ENCODE results near the gene MRPL10. TPM values are rescaled to one million over a fixed set of nuclear protein-coding genes. Genes with fewer than 3 reads are reported as not detected.

Gene MRPL10
- polyA plus RNA-seq, 2 of the 4 experiments (the other 2 are of a cell fraction) = 62.8 to 97.7 TPM

DNA sequence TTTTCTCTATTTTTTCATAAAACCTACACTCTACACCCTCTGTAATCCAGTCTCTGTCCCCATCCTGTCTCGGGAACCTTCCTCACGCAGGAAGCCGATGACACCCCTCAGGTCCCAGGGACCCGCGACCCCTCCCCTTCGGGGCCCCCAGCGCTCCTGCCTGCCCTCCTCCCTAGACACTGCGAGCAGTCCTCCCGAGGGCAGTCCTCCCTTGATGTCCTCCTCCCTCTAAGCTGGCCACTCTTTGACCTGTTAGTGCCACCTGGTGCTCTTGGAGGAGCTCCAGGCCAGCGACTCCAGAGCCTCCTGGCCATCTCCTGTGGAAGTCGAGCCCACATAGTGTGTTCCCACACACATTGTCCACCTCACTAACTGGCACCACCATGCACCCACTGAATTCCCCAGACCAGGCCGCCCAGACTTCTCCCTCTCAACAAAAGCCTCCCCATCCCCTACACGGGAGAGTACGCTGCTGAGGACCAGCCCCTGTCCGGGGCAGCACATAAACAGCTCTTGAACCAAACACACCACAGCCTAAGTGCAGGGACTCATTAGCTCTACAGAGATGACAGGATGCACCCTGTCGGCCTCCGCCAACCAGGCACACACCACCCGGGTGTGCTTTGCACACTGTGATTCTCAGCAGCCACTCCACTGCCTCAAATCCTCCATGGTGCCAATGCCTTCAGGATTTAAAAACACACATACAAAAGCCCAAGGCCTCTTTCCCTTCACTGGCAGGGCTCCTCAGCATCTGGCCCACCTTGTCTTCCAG lies 19.0 kb downstream of the MRPL10 start:
- DNase-seq (ENCODE audit: low read depth in 1 of 2, low spot score in 1 of 2) (no peak), FAIRE-seq (no peak), ATAC-seq (no peak)
- Histone ChIP-seq H3K4me1 (peaks cover 25% of the 10 kb centered on the region), H3K9me3 (no peaks in the 10 kb centered on the region), H3K27ac (no peak overlapping the region), H3K4me2 (no peak overlapping the region), H3K4me3 (no peak overlapping the region)
- no peak for TF ChIP-seq RAD21 (conservative IDR thresholded peaks at IDR 0.05 in 1 of 2, IDR thresholded peaks at IDR 0.05 in 1 of 2)
- no peak for TF ChIP-seq NFE2L2 (conservative IDR thresholded peaks at IDR 0.05; ENCODE audit: low read length)
- TF ChIP-seq CBX2 (IDR thresholded peaks at IDR 0.05; ENCODE audit: borderline replicate concordance, low read depth) = no peak
- TF ChIP-seq, protein P1, sequence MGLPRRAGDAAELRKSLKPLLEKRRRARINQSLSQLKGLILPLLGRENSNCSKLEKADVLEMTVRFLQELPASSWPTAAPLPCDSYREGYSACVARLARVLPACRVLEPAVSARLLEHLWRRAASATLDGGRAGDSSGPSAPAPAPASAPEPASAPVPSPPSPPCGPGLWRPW (IDR thresholded peaks at IDR 0.05) = no peak
- TF ChIP-seq, protein P2, sequence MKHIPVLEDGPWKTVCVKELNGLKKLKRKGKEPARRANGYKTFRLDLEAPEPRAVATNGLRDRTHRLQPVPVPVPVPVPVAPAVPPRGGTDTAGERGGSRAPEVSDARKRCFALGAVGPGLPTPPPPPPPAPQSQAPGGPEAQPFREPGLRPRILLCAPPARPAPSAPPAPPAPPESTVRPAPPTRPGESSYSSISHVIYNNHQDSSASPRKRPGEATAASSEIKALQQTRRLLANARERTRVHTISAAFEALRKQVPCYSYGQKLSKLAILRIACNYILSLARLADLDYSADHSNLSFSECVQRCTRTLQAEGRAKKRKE (CRISPR knock-in tag; IDR thresholded peaks at IDR 0.05; ENCODE audit: low read depth) = no peak
- TF ChIP-seq, protein P3, sequence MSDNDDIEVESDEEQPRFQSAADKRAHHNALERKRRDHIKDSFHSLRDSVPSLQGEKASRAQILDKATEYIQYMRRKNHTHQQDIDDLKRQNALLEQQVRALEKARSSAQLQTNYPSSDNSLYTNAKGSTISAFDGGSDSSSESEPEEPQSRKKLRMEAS (IDR thresholded peaks at IDR 0.05) = no peak
- no peak for TF ChIP-seq CHD2 (IDR thresholded peaks at IDR 0.05; ENCODE audit: low read length, partially characterized antibody)
- no peak for TF ChIP-seq KDM1A (IDR thresholded peaks at IDR 0.05; ENCODE audit: low read depth)
- no peak for TF ChIP-seq NPAS2 (CRISPR knock-in tag; IDR thresholded peaks at IDR 0.05; ENCODE audit: borderline replicate concordance)
- no peak for TF ChIP-seq ZNF302 (CRISPR knock-in tag; IDR thresholded peaks at IDR 0.05)
- no peak for TF ChIP-seq TP53 (CRISPR knock-in tag; IDR thresholded peaks at IDR 0.05)
- TF ChIP-seq FOSB (CRISPR knock-in tag; IDR thresholded peaks at IDR 0.05) = no peak
- no peak for TF ChIP-seq ZFP36 (IDR thresholded peaks at IDR 0.05; ENCODE audit: borderline replicate concordance, partially characterized antibody)
- TF ChIP-seq, protein P4, sequence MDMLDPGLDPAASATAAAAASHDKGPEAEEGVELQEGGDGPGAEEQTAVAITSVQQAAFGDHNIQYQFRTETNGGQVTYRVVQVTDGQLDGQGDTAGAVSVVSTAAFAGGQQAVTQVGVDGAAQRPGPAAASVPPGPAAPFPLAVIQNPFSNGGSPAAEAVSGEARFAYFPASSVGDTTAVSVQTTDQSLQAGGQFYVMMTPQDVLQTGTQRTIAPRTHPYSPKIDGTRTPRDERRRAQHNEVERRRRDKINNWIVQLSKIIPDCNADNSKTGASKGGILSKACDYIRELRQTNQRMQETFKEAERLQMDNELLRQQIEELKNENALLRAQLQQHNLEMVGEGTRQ (IDR thresholded peaks at IDR 0.05) = no peak
- TF ChIP-seq HOXA7 (CRISPR knock-in tag; IDR thresholded peaks at IDR 0.05) = no peak
- no peak for TF ChIP-seq HDAC2 (IDR thresholded peaks at IDR 0.05)
- TF ChIP-seq MAFK (IDR thresholded peaks at IDR 0.05; ENCODE audit: partially characterized antibody) = no peak
- 83% methylated on average over 18 of the region's 18 CpGs for WGBS (ENCODE audit: missing lambda C conversion rate)
- ChIA-PET POLR2A (no interaction called here), CTCF (interaction anchor here (0.5 to 3.8 kb wide), 5 partner anchors 9 to 79 kb away, joined by 3 to 23 read pairs (median 3); partner anchors contain the start of gene OSBPL7)

DNA sequence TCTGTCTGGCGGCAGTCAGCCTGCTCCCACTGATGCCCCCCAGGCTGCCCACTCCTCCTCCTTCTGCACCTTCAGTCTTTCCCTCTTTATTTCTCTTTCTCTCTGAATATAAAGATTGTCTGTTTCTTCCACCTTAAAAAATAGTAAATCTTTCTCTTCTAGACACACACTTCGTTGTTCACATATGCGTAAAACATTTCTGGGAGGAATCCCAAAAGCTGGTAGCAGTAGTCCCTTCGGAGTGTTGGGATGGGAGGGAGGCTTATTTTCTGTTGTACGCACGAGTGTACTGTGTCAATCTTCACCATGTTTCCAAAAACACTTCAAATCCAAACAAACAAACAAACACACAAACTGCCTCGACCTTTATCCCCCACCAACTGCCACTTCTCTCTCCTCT lies 19.6 kb downstream of the MRPL10 start:
- peaks cover 25% of the 10 kb centered on the region for H3K4me1 ChIP-seq
- 84% methylated on average over 7 of the region's 7 CpGs for WGBS (ENCODE audit: missing lambda C conversion rate)
- H3K4me3 ChIP-seq = no peak overlapping the region
- no peak for ATAC-seq
- H3K9me3 ChIP-seq = no peaks in the 10 kb centered on the region
- H3K27ac ChIP-seq = peak overlapping the region in 1 of 2 experiments; percentile 75; a peak in 2 of 6 replicates
- POLR2A ChIA-PET = no interaction called here
- no peak for DNase-seq (ENCODE audit: low read depth in 1 of 2, low spot score in 1 of 2)
- no peak for TF ChIP-seq FOXS1 (CRISPR knock-in tag; IDR thresholded peaks at IDR 0.05)
- no peak for TF ChIP-seq CHD4 (IDR thresholded peaks at IDR 0.05; ENCODE audit: borderline replicate concordance)
- TF ChIP-seq ZNF302 (CRISPR knock-in tag; IDR thresholded peaks at IDR 0.05) = no peak
- no peak for TF ChIP-seq RAD21 (conservative IDR thresholded peaks at IDR 0.05 in 1 of 2, IDR thresholded peaks at IDR 0.05 in 1 of 2)
- TF ChIP-seq, protein P5, sequence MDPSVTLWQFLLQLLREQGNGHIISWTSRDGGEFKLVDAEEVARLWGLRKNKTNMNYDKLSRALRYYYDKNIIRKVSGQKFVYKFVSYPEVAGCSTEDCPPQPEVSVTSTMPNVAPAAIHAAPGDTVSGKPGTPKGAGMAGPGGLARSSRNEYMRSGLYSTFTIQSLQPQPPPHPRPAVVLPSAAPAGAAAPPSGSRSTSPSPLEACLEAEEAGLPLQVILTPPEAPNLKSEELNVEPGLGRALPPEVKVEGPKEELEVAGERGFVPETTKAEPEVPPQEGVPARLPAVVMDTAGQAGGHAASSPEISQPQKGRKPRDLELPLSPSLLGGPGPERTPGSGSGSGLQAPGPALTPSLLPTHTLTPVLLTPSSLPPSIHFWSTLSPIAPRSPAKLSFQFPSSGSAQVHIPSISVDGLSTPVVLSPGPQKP (IDR thresholded peaks at IDR 0.05; ENCODE audit: low read depth, low read length) = no peak
- TF ChIP-seq BHLHE40 (IDR thresholded peaks at IDR 0.05; ENCODE audit: low read depth, low read length) = no peak
- CTCF ChIA-PET = interaction anchor here (0.8 to 3.8 kb wide), 4 partner anchors 9 to 13 kb away, joined by 3 to 23 read pairs (median 4); partner anchors contain the start of gene OSBPL7
- no peak for FAIRE-seq
- H3K4me2 ChIP-seq = no peak overlapping the region
